Measurements from ENCODE around the gene C9orf78. TPM values are rescaled to one million over a fixed set of nuclear protein-coding genes. Genes with fewer than 3 reads are reported as not detected.

The C9orf78 gene
- total RNA-seq, 1 experiment from 2014 or later = 37.5 TPM

- no CpG with 5 or more reads among the region's 2 CpGs for WGBS (ENCODE audit: extremely low coverage, insufficient read length, low lambda C conversion rate)
- no peak for TF ChIP-seq CTCF (conservative IDR thresholded peaks at IDR 0.05)
Measured at GRCh38 chr9:129845373-129845772, 10.3 kb upstream of the C9orf78 start.

More at GRCh38 chr9:129845373-129845772, 10.3 kb upstream of the C9orf78 start:
- DNase-seq = no peak
- Histone ChIP-seq H4K91ac (ENCODE audit: insufficient read length, low read depth, low read length) (no peak overlapping the region), H3K79me2 (ENCODE audit: insufficient read depth, low read length) (no peaks in the 10 kb centered on the region), H3K9ac (ENCODE audit: extremely low read depth, insufficient read length, low read length) (no peak overlapping the region), H3K4me1 (ENCODE audit: insufficient read depth, low read length) (no peaks in the 10 kb centered on the region; the same call in 1 of the 2 replicates), H3K27ac (ENCODE audit: insufficient read length, low read depth, low read length) (no peak overlapping the region), H4K8ac (replicated peaks; ENCODE audit: insufficient read length, low read depth, low read length) (no peak overlapping the region), H4K5ac (ENCODE audit: insufficient read length, low read depth, low read length) (no peak overlapping the region), H2BK12ac (ENCODE audit: insufficient read length, low read depth, low read length) (no peak overlapping the region), H3K18ac (ENCODE audit: insufficient read length, low read depth, low read length) (no peak overlapping the region), H3K4me2 (ENCODE audit: insufficient read depth, insufficient read length, low read length) (no peak overlapping the region), H3K23me2 (ENCODE audit: insufficient read length, low read depth, low read length, poor library complexity, severe bottlenecking) (no peaks in the 10 kb centered on the region), H2BK120ac (ENCODE audit: low read depth, low read length, poor library complexity, severe bottlenecking) (no peak overlapping the region), H2BK15ac (ENCODE audit: low read depth, low read length) (no peak overlapping the region), H4K20me1 (ENCODE audit: control insufficient read depth, insufficient read depth, insufficient read length) (no peaks in the 10 kb centered on the region), H2BK5ac (ENCODE audit: insufficient read length, low read length) (no peak overlapping the region), H3K27me3 (ENCODE audit: insufficient read depth, low read length) (no peaks in the 10 kb centered on the region), H3K14ac (ENCODE audit: insufficient read depth, low read length) (no peak overlapping the region), H3K23ac (ENCODE audit: insufficient read length, low read depth, low read length) (no peak overlapping the region), H3K56ac (ENCODE audit: insufficient read length, low read depth, low read length) (no peak overlapping the region), H2AFZ (ENCODE audit: low read length) (no peak overlapping the region), H2BK20ac (ENCODE audit: low read depth, low read length, poor library complexity, severe bottlenecking) (no peak overlapping the region), H3K9me3 (ENCODE audit: control insufficient read depth, low read depth, low read length) (no peaks in the 10 kb centered on the region), H3K4ac (ENCODE audit: low read depth, low read length) (no peak overlapping the region), H3T11ph (ENCODE audit: low read length) (no peak overlapping the region), H2AK5ac (ENCODE audit: insufficient read length, low read length) (no peak overlapping the region), H3K79me1 (ENCODE audit: insufficient read depth, low read depth, low read length, poor library complexity, severe bottlenecking) (no peaks in the 10 kb centered on the region)
- no peaks in the 10 kb centered on the region for H3K9me3 Mint-ChIP-seq
- H3K27me3 Mint-ChIP-seq (ENCODE audit: low read depth) = no peaks in the 10 kb centered on the region
- peaks cover 9 to 11% of the 10 kb centered on the region in 2 experiments for H3K4me1 Mint-ChIP-seq
- no peak overlapping the region; a peak in 1 of 7 replicates for H3K27ac Mint-ChIP-seq
- no peak overlapping the region for H3K4me3 Mint-ChIP-seq
- H3K36me3 Mint-ChIP-seq (ENCODE audit: insufficient read depth in 1 of 3, low read depth in 3 of 3) = peaks cover 0 to 4% (median 3%) of the 10 kb centered on the region in 3 experiments; a peak in 2 of 7 replicates
